ENCODE data around the gene SLC44A1. TPM values are rescaled to one million over a fixed set of nuclear protein-coding genes. Genes with fewer than 3 reads are reported as not detected.

Gene SLC44A1
- polyA plus RNA-seq, 6 donors from 2014 or later: 12.9 to 24.6 (median 19.3) TPM

GRCh38 chr9:105302728-105303127, 58.3 kb downstream of the SLC44A1 start:
- Mint-ChIP-seq H3K36me3 (peaks cover 12 to 27% of the 10 kb centered on the region in 2 donors), H3K4me1 (peaks cover 5 to 16% (median 6%) of the 10 kb centered on the region in 3 donors), H3K9me3 (no peaks in the 10 kb centered on the region), H3K27ac (peak overlapping the region in 1 of 6 donors; percentile 35), H3K27me3 (no peaks in the 10 kb centered on the region), H3K4me3 (no peak overlapping the region)
- DNase-seq: no peak
- ATAC-seq (ENCODE audit: low read depth in 2 of 2): no peak

- Mint-ChIP-seq H3K36me3 (peaks cover 8 to 12% of the 10 kb centered on the region in 2 donors), H3K27ac (peak overlapping the region in 2 of 6 donors; percentile 38 to 65)
Observed at GRCh38 chr9:105305856-105306255, 61.4 kb downstream of the SLC44A1 start.

GRCh38 chr9:105306351-105307140, 62.1 kb downstream of the SLC44A1 start:
- Mint-ChIP-seq H3K27ac (peak overlapping the region in 3 of 6 donors; percentile 12 to 65 (median 38)), H3K27me3 (no peaks in the 10 kb centered on the region)

More at GRCh38 chr9:105305856-105306255, 61.4 kb downstream of the SLC44A1 start:
- Mint-ChIP-seq H3K4me1 (peaks cover 14 to 26% (median 20%) of the 10 kb centered on the region in 3 donors), H3K4me3 (no peak overlapping the region), H3K9me3 (no peaks in the 10 kb centered on the region), H3K27me3 (no peaks in the 10 kb centered on the region)
- no peak for ATAC-seq (ENCODE audit: low read depth in 2 of 2)
- DNase-seq: no peak

GRCh38 chr9:105307591-105308130, 63.2 kb downstream of the SLC44A1 start:
- Mint-ChIP-seq H3K4me1 (peaks cover 14 to 26% (median 20%) of the 10 kb centered on the region in 3 donors), H3K27me3 (no peaks in the 10 kb centered on the region), H3K36me3 (peaks cover 8 to 9% of the 10 kb centered on the region in 2 donors), H3K9me3 (no peaks in the 10 kb centered on the region), H3K4me3 (no peak overlapping the region), H3K27ac (peak overlapping the region in 1 of 6 donors; percentile 96)
- ATAC-seq (ENCODE audit: low read depth in 2 of 2): no peak
- no peak for DNase-seq

More at GRCh38 chr9:105306351-105307140, 62.1 kb downstream of the SLC44A1 start:
- H3K4me1 Mint-ChIP-seq: peaks cover 14 to 26% (median 20%) of the 10 kb centered on the region in 3 donors
- H3K4me3 Mint-ChIP-seq: no peak overlapping the region
- DNase-seq (no peak), ATAC-seq (ENCODE audit: low read depth in 2 of 2) (no peak)
- no peaks in the 10 kb centered on the region for H3K9me3 Mint-ChIP-seq
- H3K36me3 Mint-ChIP-seq: peaks cover 8 to 12% of the 10 kb centered on the region in 2 donors

GRCh38 chr9:105308461-105309341, 64.2 kb downstream of the SLC44A1 start:
- ATAC-seq (ENCODE audit: low read depth in 2 of 2) (peak in 1 of 2 donors; percentile 64), DNase-seq (no peak)
- Mint-ChIP-seq H3K4me3 (peak overlapping the region in 1 of 8 donors; percentile 23), H3K27ac (peak overlapping the region in 1 of 6 donors; percentile 11), H3K36me3 (peaks cover 0 to 8% of the 10 kb centered on the region in 2 donors), H3K4me1 (peaks cover 14 to 22% (median 20%) of the 10 kb centered on the region in 3 donors), H3K27me3 (no peaks in the 10 kb centered on the region), H3K9me3 (no peaks in the 10 kb centered on the region)

GRCh38 chr9:105309531-105309931, 65.1 kb downstream of the SLC44A1 start:
- peaks cover 0 to 8% of the 10 kb centered on the region in 2 donors for H3K36me3 Mint-ChIP-seq
- H3K4me1 Mint-ChIP-seq: peaks cover 14 to 22% (median 20%) of the 10 kb centered on the region in 3 donors
- no peak overlapping the region for H3K27ac Mint-ChIP-seq
- no peaks in the 10 kb centered on the region for H3K9me3 Mint-ChIP-seq
- H3K27me3 Mint-ChIP-seq: no peaks in the 10 kb centered on the region
- ATAC-seq (ENCODE audit: low read depth in 2 of 2) (no peak), DNase-seq (no peak)
- H3K4me3 Mint-ChIP-seq: no peak overlapping the region

GRCh38 chr9:105311306-105311705, 66.9 kb downstream of the SLC44A1 start:
- ATAC-seq (ENCODE audit: low read depth in 2 of 2): no peak
- H3K4me3 Mint-ChIP-seq: no peak overlapping the region

GRCh38 chr9:105313238-105313637, 68.8 kb downstream of the SLC44A1 start:
- H3K27ac Mint-ChIP-seq: peak overlapping the region in 1 of 6 donors; percentile 69
- H3K4me3 Mint-ChIP-seq: no peak overlapping the region
- H3K9me3 Mint-ChIP-seq: no peaks in the 10 kb centered on the region
- no peak for ATAC-seq (ENCODE audit: low read depth in 2 of 2)
- H3K27me3 Mint-ChIP-seq: no peaks in the 10 kb centered on the region
- DNase-seq: no peak
- H3K4me1 Mint-ChIP-seq: peaks cover 8 to 14% (median 8%) of the 10 kb centered on the region in 3 donors
- H3K36me3 Mint-ChIP-seq: peaks cover 0 to 8% of the 10 kb centered on the region in 2 donors

More at GRCh38 chr9:105311306-105311705, 66.9 kb downstream of the SLC44A1 start:
- H3K27ac Mint-ChIP-seq: no peak overlapping the region
- peaks cover 10 to 17% (median 15%) of the 10 kb centered on the region in 3 donors for H3K4me1 Mint-ChIP-seq
- H3K9me3 Mint-ChIP-seq: no peaks in the 10 kb centered on the region
- peaks cover 0 to 8% of the 10 kb centered on the region in 2 donors for H3K36me3 Mint-ChIP-seq
- DNase-seq: no peak
- no peaks in the 10 kb centered on the region for H3K27me3 Mint-ChIP-seq

- Mint-ChIP-seq H3K9me3 (no peaks in the 10 kb centered on the region), H3K36me3 (peaks cover 0 to 8% of the 10 kb centered on the region in 2 donors), H3K27me3 (no peaks in the 10 kb centered on the region), H3K4me3 (no peak overlapping the region), H3K27ac (peak overlapping the region in 1 of 6 donors; percentile 9), H3K4me1 (peaks cover 9 to 16% (median 12%) of the 10 kb centered on the region in 3 donors)
- DNase-seq: no peak
- ATAC-seq (ENCODE audit: low read depth in 2 of 2): no peak
Observed at GRCh38 chr9:105316703-105317102, 72.3 kb downstream of the SLC44A1 start.

GRCh38 chr9:105318729-105319191, 74.3 kb downstream of the SLC44A1 start:
- Mint-ChIP-seq H3K36me3 (no peaks in the 10 kb centered on the region), H3K4me1 (peaks cover 9 to 16% (median 12%) of the 10 kb centered on the region in 3 donors), H3K27ac (peak overlapping the region in 2 of 6 donors; percentile 1 to 23), H3K27me3 (no peaks in the 10 kb centered on the region), H3K9me3 (no peaks in the 10 kb centered on the region), H3K4me3 (peak overlapping the region in 6 of 8 donors; percentile 11 to 72 (median 46))
- ATAC-seq (ENCODE audit: low read depth in 2 of 2) (peak; percentile 87), DNase-seq (peak; percentile 26)

GRCh38 chr9:105319202-105319813, 74.9 kb downstream of the SLC44A1 start:
- H3K36me3 Mint-ChIP-seq: no peaks in the 10 kb centered on the region
- no peak for DNase-seq
- no peak for ATAC-seq (ENCODE audit: low read depth in 2 of 2)
- no peak overlapping the region for H3K27ac Mint-ChIP-seq
- H3K4me3 Mint-ChIP-seq: peak overlapping the region in 3 of 8 donors; percentile 11 to 72 (median 35)
- peaks cover 9 to 16% (median 12%) of the 10 kb centered on the region in 3 donors for H3K4me1 Mint-ChIP-seq
- H3K27me3 Mint-ChIP-seq: no peaks in the 10 kb centered on the region
- no peaks in the 10 kb centered on the region for H3K9me3 Mint-ChIP-seq

GRCh38 chr9:105320568-105320967, 76.1 kb downstream of the SLC44A1 start:
- DNase-seq (no peak), ATAC-seq (ENCODE audit: low read depth in 2 of 2) (no peak)
- Mint-ChIP-seq H3K27ac (no peak overlapping the region), H3K4me3 (no peak overlapping the region), H3K4me1 (peaks cover 9 to 16% (median 12%) of the 10 kb centered on the region in 3 donors), H3K36me3 (no peaks in the 10 kb centered on the region), H3K9me3 (no peaks in the 10 kb centered on the region), H3K27me3 (no peaks in the 10 kb centered on the region)

Data from naive B cell (primary cell).